Ishikawa (cell line): ENCODE results near the gene CDH2.

Source experiments
- CREB1 ChIP-seq: IDR thresholded peaks from 2 replicates; pipeline ENCODE4 v1.6.1; 2012; ENCODE audit warnings: low read depth
- EP300 ChIP-seq: IDR thresholded peaks from 2 replicates; pipeline ENCODE4 v1.6.1; 2012; ENCODE audit warnings: borderline replicate concordance
- FOXM1 ChIP-seq: IDR thresholded peaks from 2 replicates; pipeline ENCODE4 v1.6.1; 2012; ENCODE audit warnings: low read depth, borderline replicate concordance
- REST ChIP-seq: IDR thresholded peaks from 2 replicates; pipeline ENCODE4 v1.6.1; 2012; ENCODE audit warnings: low read depth, mild to moderate bottlenecking
- TAF1 ChIP-seq: IDR thresholded peaks from 2 replicates; pipeline ENCODE4 v1.6.1; 2012; ENCODE audit warnings: low read depth, mild to moderate bottlenecking
- TCF12 ChIP-seq: IDR thresholded peaks from 2 replicates; pipeline ENCODE4 v1.6.1; 2012; ENCODE audit warnings: low read depth
- TEAD4 ChIP-seq: IDR thresholded peaks from 2 replicates; pipeline ENCODE4 v1.6.1; 2012
- USF1 ChIP-seq: IDR thresholded peaks from 2 replicates; pipeline ENCODE4 v1.6.1; 2012
- YY1 ChIP-seq: IDR thresholded peaks from 2 replicates; pipeline ENCODE4 v1.6.1; 2012; ENCODE audit warnings: low read depth
- ZBTB7A ChIP-seq: IDR thresholded peaks from 2 replicates; pipeline ENCODE4 v1.6.1; 2012; ENCODE audit warnings: low read depth
- TF ChIP-seq, protein P1 (sequence below): IDR thresholded peaks from 2 replicates; pipeline ENCODE4 v1.6.1; 2012

GRCh38 chr18:28174181-28174905 lies 2.6 kb downstream of the CDH2 start:
- TF ChIP-seq EP300 (no peak), TEAD4 (no peak), CREB1 (no peak), REST (no peak), USF1 (no peak), YY1 (no peak), ZBTB7A (no peak), TAF1 (no peak), TCF12 (no peak), FOXM1 (no peak)
- TF ChIP-seq, protein P1, sequence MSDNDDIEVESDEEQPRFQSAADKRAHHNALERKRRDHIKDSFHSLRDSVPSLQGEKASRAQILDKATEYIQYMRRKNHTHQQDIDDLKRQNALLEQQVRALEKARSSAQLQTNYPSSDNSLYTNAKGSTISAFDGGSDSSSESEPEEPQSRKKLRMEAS: no peak
